NOMO-1 (cell line): ENCODE measurements around the gene SEMA5A.

Source experiments
- DNase-seq, 2 experiments: peaks; one replicate each; lab custom pipeline; 2025; ENCODE audit not compliant: unreplicated experiment in 2 of 2; lab: John Stamatoyannopoulos, UW

Gene SEMA5A

GRCh38 chr5:9284781-9285307 lies 261.0 kb downstream of the SEMA5A start:
- no peak for DNase-seq

- DNase-seq: no peak
These were observed 261.6 kb downstream of the SEMA5A start for GRCh38 chr5:9284272-9284671.

GRCh38 chr5:9283473-9283872 lies 262.4 kb downstream of the SEMA5A start:
- DNase-seq: no peak

GRCh38 chr5:9283021-9283420 lies 262.9 kb downstream of the SEMA5A start:
- no peak for DNase-seq

GRCh38 chr5:9282211-9282610 lies 263.7 kb downstream of the SEMA5A start:
- DNase-seq: no peak

GRCh38 chr5:9279774-9280173 lies 266.1 kb downstream of the SEMA5A start:
- DNase-seq: no peak

GRCh38 chr5:9278921-9279603 lies 266.8 kb downstream of the SEMA5A start:
- no peak for DNase-seq

- no peak for DNase-seq
These were observed 276.9 kb downstream of the SEMA5A start for GRCh38 chr5:9269014-9269413.

- no peak for DNase-seq
These were observed 277.6 kb downstream of the SEMA5A start for GRCh38 chr5:9268226-9268625.

- DNase-seq: no peak
These were observed 280.2 kb downstream of the SEMA5A start for GRCh38 chr5:9265441-9266287.

GRCh38 chr5:9264301-9264700 lies 281.6 kb downstream of the SEMA5A start:
- DNase-seq: no peak

- no peak for DNase-seq
These were observed 282.2 kb downstream of the SEMA5A start for GRCh38 chr5:9263656-9264055.

GRCh38 chr5:9251379-9251980 lies 294.4 kb downstream of the SEMA5A start:
- DNase-seq: no peak

- no peak for DNase-seq
These were observed 296.6 kb downstream of the SEMA5A start for GRCh38 chr5:9249231-9249630.

- no peak for DNase-seq
These were observed 300.8 kb downstream of the SEMA5A start for GRCh38 chr5:9245071-9245470.

GRCh38 chr5:9244417-9244816 lies 301.5 kb downstream of the SEMA5A start:
- DNase-seq: no peak

- DNase-seq: no peak
These were observed 304.2 kb downstream of the SEMA5A start for GRCh38 chr5:9241479-9242305.

GRCh38 chr5:9240431-9240830 lies 305.4 kb downstream of the SEMA5A start:
- no peak for DNase-seq

GRCh38 chr5:9239626-9240025 lies 306.2 kb downstream of the SEMA5A start:
- no peak for DNase-seq

- DNase-seq: no peak
These were observed 306.8 kb downstream of the SEMA5A start for GRCh38 chr5:9239071-9239470.

GRCh38 chr5:9233712-9234111 lies 312.2 kb downstream of the SEMA5A start:
- DNase-seq: no peak
